Measurements from ENCODE around the gene ERBB3.

GRCh38 chr12:56062996-56063395 lies 17.0 kb upstream of the ERBB3 start:
- no peak for TF ChIP-seq CTCF (IDR thresholded peaks at IDR 0.05; ENCODE audit: insufficient read depth, low read length)
- TF ChIP-seq SPI1 (IDR thresholded peaks at IDR 0.05; ENCODE audit: borderline replicate concordance, low read depth) = no peak

Data from HL-60 (cell line).